Hematopoietic multipotent progenitor cell treated with erythropoietin and hydrocortisone succinate and interleukin-3 and kit ligand, for 15 days (in vitro differentiated cells): Measurements from ENCODE around the gene MED8.
"Not testable (repeated sequence)": the region's sequence is repeated elsewhere in the genome, so short reads cannot be mapped to it uniquely, and the experiment has no call there.

Source experiments
- DNase-seq: peaks from one replicate; pipeline ENCODE4 v3.0.0-alpha.2; 2015; ENCODE audit warnings: low spot score

Gene MED8

GRCh38 chr1:43382027-43382779 is 7.4 kb downstream of the MED8 start:
- no peak for DNase-seq

GRCh38 chr1:43381612-43382011 is 8.0 kb downstream of the MED8 start:
- DNase-seq: no peak

GRCh38 chr1:43379476-43379875 is 10.1 kb downstream of the MED8 start:
- DNase-seq: no peak

GRCh38 chr1:43377831-43378230 is 11.8 kb downstream of the MED8 start:
- DNase-seq: no peak

- DNase-seq: no peak
These were observed 12.8 kb downstream of the MED8 start for GRCh38 chr1:43376723-43377235.

- no peak for DNase-seq
These were observed 16.3 kb downstream of the MED8 start for GRCh38 chr1:43373066-43373940.

- no peak for DNase-seq
These were observed 17.4 kb downstream of the MED8 start for GRCh38 chr1:43372172-43372571.

- DNase-seq: no peak
These were observed 19.0 kb downstream of the MED8 start for GRCh38 chr1:43370564-43370963.

GRCh38 chr1:43369779-43370178 is 19.8 kb downstream of the MED8 start:
- not testable (repeated sequence) for DNase-seq

GRCh38 chr1:43368646-43369020 is 21.0 kb downstream of the MED8 start:
- DNase-seq: no peak

GRCh38 chr1:43367904-43368645 is 21.5 kb downstream of the MED8 start, which contains the start of gene ELOVL1:
Gene ELOVL1 (minus strand): TSS chr1:43368011. CDS start chr1:43365609, 2,402 bp downstream.
- DNase-seq: peak; percentile 79

- DNase-seq: peak; percentile 88
These were observed 22.3 kb downstream of the MED8 start for GRCh38 chr1:43367026-43367903.

GRCh38 chr1:43366601-43367025 is 23.0 kb downstream of the MED8 start:
- DNase-seq: no peak

GRCh38 chr1:43366179-43366578 is 23.4 kb downstream of the MED8 start:
- peak; percentile 55 for DNase-seq

GRCh38 chr1:43365678-43366077 is 23.9 kb downstream of the MED8 start:
- no peak for DNase-seq

GRCh38 chr1:43363935-43364525 is 25.6 kb downstream of the MED8 start:
- DNase-seq: no peak

GRCh38 chr1:43363283-43363934 is 26.2 kb downstream of the MED8 start:
- no peak for DNase-seq

- DNase-seq: no peak
These were observed 29.0 kb downstream of the MED8 start for GRCh38 chr1:43360616-43361015.

- no peak for DNase-seq
These were observed 29.9 kb downstream of the MED8 start for GRCh38 chr1:43359696-43360095.
